Upper lobe of left lung (tissue), 4 donors: ENCODE data around the gene PLA2G4A.

Experiments used
- EP300 ChIP-seq, 4 donors: sonication (generic); formaldehyde crosslinking; IDR thresholded peaks; one replicate each; pipeline ENCODE4 v1.5.1; 2017; ENCODE audit warnings: antibody characterized with exemption in 4 of 4, control low read depth in 2 of 4
- POLR2A ChIP-seq, 4 donors: fragments of 450-650 bp; IDR thresholded peaks; one replicate each; pipeline ENCODE4 v1.5.1; 2016 to 2017; ENCODE audit warnings: antibody characterized with exemption in 4 of 4, mild to moderate bottlenecking in 2 of 4
- TF ChIP-seq, protein P1 (sequence below), 6 experiments: fragments of 450-650 bp in 4 of 6; fragments of 200-600 bp in 2 of 6; sonication (generic) in 2 of 6; IDR thresholded peaks; one replicate each; pipeline ENCODE4 v1.5.1; 2016 to 2019; ENCODE audit warnings: antibody characterized with exemption in 6 of 6

DNA sequence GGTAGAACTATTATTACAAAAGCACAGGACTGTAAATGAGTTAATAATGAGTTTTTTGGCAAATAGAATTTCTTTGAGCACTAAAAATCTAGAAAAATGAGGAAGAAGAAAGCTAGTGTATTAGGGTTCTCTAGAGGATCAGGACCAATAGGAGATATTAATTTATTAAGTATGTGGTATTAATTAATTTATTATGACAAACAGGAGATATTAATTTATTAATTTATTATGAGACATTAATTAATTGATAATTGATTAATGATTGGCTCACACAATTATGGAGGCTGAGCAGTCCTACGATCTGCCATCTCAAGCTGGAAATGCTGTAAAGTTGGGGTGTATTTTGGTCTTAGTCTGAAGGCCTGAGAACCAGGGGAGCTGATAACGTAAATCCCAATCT lies 31.2 kb downstream of the PLA2G4A start:
- TF ChIP-seq, protein P1, sequence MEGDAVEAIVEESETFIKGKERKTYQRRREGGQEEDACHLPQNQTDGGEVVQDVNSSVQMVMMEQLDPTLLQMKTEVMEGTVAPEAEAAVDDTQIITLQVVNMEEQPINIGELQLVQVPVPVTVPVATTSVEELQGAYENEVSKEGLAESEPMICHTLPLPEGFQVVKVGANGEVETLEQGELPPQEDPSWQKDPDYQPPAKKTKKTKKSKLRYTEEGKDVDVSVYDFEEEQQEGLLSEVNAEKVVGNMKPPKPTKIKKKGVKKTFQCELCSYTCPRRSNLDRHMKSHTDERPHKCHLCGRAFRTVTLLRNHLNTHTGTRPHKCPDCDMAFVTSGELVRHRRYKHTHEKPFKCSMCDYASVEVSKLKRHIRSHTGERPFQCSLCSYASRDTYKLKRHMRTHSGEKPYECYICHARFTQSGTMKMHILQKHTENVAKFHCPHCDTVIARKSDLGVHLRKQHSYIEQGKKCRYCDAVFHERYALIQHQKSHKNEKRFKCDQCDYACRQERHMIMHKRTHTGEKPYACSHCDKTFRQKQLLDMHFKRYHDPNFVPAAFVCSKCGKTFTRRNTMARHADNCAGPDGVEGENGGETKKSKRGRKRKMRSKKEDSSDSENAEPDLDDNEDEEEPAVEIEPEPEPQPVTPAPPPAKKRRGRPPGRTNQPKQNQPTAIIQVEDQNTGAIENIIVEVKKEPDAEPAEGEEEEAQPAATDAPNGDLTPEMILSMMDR (IDR thresholded peaks at IDR 0.05), result no peak
- TF ChIP-seq POLR2A (IDR thresholded peaks at IDR 0.05), result no peak
- TF ChIP-seq EP300 (IDR thresholded peaks at IDR 0.05), result no peak
